Globus pallidus (tissue), 1 donor: Measurements from ENCODE around the gene CDK15.

ENCODE experiments used
- DNase-seq: peaks from one replicate; pipeline ENCODE4 v3.0.0-alpha.2; 2015; ENCODE audit warnings: low spot score

Gene CDK15

DNA sequence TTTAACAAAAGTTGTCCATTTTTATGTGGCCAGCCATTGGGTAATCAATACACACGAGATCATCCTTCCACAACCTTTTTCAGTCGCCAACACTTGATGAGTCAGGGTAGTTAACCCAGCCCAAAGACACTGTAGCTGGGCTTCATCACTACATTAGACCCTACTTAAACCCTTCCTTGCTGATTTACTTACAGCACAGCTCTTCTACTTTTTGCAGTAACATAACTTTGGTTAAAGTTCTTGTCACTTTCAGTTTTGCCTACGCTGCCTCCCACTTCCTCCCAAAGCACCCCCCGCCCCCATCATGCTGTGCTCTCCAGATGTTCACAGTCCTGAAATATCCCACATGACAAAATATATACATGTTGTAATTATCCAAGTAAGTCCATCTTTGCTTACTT lies 103.6 kb downstream of the CDK15 start:
- DNase-seq: no peak

DNA sequence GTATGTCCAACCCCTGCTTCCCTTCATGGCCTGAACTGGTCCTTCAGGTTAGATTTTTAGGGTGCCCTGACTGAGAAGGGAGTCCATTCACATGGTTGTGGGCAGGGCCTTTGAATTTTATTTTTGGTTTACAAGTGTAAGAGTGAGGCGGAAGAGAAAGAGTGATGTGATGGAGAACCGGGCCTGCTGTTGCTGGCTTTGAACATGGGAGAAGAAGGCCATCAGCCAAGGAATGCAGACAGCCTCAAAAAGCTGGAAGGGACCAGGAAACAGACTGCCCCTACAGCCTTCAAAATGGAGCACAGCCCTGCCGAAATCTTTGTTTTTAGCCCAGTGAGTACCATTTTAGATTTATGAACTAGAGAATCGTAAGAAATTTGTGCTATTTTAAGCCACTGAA lies 105.0 kb downstream of the CDK15 start:
- no peak for DNase-seq

DNA sequence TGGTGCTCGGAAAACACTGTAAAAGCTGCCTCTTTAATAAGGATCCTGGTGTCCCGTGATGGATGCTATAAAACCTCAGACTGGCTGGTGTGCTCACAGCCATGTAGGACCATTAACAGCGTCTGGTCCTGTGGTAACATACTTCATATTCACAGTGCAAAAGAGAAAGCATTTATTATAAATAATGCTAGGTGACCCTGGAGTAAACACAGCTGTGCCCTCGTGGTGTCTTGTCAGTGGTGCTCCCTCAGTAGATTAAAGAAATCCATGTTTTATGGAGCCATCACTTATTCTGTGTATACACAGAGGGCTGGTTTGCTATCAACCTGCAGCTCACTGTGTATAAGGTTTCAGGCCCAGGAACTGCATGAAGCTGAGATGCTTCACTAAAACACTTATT lies 106.9 kb downstream of the CDK15 start:
- DNase-seq: no peak

DNA sequence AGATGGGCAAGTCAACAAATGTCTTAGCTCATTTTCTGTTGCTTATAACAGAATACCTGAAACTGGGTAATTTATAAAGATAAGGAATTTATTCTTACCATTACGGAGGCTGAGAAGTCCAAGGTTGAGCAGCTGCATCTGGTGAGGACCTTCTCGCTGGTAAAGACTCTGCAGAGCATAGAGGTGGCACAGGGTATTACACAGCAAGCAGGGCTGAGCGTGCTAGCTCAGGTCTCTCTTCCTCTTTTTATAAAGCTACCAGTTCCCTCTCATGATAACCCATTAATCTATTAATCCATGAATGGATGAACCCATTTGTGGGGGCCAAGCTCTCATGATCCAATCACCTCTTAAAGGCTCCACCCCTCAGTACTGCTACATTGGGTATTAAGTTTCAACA lies 109.1 kb downstream of the CDK15 start:
- DNase-seq: no peak

DNA sequence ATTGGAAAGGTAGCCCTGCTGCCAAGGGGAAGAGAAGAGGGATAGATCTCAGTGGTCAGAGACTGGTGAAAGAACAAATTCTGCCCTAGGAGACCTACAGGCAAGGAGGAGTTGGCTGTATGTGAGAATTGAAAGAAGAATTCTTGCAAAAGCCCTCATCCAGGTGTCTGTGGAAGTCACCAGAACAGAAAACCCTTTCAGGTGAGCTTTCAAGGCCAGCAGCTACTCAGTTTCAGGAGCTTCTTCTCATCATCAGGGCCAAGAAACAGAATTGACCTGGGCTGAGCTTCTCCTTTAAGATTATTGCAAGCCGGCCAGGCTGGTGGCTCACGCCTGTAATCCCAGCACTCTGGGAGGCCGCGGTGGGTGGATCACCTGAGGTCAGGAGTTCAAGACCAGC lies 110.2 kb downstream of the CDK15 start:
- DNase-seq: no peak

DNA sequence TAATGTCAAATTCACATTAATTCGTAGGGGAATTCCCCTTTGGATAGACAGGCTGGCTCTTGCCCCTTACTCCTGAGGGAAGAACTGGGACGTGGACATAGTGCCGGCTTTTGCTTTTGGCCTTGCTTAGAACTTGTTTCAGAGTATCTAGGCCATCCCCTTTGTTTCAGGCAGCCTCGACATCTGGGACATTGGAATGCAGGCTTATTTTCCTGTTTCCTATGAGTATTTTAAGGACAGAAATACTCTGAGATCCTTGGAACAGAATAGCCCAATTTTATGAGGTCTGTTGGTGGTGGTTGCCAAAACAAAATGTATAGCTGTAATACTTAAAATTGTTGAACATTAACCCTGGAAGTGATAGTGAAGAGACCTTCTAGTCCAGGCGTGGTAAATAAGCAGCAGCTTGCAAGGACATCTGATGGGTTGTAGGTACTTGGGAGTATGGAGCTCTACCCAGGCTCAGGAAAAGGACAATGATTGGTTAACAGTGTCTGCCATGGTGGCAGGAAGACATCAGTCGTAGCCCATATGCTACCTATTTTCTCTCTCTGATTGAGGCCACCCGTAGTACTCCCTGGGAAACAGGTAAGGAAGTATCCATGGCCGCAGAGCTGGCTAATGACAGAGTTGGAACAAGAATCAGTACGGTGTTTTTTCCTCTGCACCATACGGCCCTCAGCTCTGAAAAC lies 112.4 kb downstream of the CDK15 start:
- DNase-seq: no peak

DNA sequence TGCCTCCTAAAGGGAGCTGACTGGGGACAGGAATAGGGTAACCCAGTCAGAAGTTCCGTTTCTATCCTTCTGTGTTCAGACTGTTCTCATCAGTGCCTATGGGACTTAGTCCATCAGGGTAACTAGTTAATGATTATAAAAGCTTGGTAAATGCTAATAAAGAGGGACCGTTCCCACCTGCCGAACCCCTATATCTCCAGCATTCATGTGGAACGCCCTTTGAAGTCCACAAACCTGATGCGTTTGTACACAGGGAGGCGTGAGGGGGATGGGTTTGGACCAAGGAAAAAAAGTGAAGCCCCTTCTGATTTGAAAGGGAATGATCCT lies 112.9 kb downstream of the CDK15 start:
- DNase-seq: no peak

DNA sequence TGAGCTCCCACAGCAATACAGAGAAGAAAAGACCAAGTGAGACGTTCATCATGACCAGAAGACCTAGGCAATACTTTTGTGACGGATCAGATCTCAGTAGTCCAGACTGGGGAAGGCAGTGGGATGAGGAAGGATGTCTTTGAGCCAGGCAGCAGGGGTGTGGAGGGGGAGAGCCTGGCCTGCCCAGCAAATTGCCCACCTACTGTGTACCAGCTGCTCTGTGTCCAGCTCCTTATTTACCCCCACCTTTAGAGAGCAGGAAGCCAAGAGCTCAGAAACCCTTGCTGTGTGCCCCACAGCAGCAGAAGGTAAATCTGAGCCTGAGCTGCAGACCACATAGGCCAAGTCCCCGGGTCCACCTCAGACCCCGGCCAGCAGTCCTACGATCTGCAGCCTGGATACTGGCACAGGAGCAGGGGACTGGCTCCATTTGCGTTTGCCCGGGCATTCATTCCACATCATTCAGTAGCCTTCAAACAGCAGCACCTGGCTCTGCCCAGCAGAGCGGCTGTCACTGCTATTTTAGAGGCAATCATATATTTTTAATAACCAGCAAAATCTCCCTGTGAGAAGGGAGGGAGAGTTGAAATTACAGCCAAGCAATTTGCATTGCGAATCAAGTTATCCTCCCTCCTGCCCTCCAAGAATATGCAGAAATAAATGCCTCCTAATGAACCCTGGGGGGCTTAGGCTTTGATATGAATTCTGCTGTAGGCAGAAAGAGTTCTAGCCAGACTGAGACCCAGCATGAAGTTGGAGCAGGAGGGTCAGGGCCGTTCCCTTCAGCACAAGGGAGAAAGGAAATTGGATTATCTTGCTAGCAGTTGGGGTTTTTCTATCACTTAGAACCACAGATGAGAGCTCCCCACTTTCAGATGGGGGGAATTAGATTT lies 117.3 kb downstream of the CDK15 start:
- no peak for DNase-seq

DNA sequence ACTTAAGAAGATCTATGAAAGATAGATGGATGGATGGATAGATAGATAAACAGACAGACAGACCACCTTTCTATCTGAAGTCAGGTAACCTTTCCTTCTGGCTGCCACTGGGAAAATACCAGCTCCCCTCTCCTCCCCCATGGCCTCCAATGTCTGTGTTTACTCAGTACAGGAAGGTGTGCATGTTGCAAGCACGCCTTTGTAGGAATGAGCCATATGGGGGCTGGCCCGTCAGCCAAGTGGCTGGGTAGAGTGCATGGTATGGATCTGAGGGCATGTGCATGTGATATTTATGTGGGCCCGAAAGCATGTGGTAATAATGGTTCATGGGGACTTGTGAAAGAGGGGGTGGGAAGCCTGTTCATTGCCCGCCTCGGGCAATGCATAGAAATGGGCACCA lies 118.1 kb downstream of the CDK15 start:
- no peak for DNase-seq

DNA sequence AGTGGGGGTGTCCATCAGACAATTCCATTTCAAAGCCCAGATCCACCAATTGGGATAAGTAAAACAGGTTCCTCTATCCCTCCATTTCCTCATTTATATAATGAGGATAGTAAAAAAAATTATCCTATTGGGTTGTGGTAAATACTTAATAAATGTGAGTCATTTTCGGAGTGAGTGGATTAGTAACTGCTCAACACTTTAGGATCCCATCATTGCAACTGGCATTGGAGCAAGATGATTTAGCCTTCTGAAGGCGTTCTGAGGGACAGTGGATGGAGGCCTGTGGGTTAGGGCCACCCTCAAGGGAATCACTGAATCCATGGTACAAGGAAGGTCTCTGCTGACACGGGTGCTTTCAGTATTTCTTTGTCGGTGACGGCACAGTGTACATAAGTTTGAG lies 118.7 kb downstream of the CDK15 start:
- DNase-seq: no peak

DNA sequence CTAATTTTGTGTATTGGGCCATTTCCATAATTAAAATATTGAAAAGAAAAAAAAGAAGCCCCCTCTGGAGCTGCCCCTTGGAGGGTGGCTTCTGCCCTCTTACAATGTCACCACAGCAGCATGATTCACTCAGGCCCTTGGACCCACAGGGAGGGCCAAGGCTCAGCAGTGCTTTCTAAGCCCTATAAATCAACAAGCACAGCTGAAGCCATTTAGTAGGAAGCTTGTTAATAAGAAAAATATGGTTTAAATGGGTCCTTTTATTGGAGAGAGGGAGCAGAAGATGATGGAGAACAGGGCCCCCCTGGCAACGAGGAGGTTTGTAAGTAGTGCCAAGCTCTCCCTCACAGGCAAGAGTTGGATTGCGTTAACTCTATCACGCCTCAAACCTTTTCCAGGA lies 119.7 kb downstream of the CDK15 start:
- no peak for DNase-seq

DNA sequence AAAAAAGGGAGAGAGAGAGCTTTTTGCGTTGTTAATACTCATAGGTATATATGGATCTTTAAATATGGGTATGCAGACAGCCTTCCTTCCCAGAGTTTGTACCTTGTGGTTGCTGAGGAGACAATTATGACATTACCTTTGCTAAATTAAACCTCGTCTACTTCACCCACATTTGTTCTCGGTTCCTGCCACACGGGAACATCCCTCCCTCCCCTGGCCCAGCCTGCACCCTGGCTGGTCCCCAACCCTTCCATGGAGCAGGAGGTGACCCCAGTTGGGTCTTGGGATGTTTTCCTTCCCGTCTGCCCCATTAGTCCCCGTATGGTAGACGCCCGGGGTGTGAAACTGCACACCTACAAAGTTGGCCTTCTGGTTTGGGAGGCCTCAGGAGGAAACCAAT lies 122.0 kb downstream of the CDK15 start:
- no peak for DNase-seq

DNA sequence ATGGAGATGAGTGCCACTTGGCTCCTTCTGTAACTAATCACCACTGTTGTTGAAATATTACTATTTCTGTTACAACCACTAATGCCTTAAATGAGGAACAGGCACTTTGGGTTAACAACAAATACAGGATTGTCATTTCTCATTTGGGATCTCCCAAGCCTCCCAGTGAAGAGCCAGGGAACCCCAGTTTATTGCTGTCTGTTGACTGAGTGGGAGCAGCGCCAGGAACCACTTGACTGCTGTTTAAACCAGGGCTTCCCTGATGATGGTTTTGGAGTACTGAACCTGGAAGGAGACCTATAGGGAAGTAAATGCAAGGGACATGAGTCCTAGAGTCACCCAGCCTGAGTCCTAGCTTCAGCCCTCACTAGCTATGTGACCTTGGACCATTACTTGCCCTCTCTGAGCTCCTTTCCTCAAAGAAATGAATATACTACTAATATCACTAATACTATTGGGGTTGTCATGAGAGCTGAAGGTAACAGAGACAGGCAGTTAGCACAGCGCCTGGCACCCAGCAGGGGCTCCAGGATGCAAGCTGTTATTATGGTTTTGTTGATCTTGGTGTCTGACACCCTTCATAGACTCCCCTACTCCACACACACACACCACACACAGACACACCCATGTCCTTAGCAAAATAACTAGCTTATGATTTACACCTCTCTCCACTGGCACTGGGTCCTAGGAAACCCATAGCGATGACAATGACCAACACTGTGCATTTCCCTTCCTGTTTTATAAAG lies 123.1 kb downstream of the CDK15 start:
- no peak for DNase-seq

DNA sequence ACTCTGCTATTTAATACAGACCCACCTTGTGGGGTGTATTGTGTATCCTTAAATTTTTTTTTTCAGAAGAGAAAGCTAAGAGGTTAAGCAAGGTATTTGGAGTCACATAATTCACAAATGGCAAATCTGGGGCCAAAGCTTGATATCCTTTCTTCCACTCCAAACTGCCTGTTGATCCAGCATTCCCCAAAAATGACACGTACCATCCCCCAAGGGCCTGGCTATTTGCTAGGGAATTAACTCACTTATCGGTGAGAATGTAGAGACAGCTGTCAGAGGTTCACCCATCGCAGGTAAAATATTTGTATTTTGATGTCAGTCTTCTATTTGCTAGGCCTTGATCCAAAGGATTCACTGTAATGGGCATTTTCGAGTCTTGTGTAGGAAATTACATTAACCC lies 123.7 kb downstream of the CDK15 start:
- no peak for DNase-seq

DNA sequence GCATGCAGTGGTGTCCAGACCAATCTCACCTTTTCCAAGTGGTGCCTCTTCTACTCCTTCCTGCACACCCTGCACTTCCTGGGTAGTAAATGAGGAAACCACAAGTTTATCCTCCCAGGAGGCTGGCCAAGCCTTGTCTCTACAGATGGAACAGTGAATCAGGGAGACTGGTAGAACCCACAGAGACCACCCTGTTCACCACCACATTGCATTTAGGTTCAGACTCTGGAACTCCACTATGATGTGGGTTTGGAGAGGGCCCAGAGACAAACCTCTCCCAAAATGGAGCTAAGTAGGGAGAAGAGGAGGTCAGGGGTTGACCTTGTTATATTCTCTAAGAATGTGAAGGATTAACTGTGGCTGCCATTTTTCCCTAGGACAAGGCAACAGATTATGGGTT lies 124.5 kb downstream of the CDK15 start:
- no peak for DNase-seq

DNA sequence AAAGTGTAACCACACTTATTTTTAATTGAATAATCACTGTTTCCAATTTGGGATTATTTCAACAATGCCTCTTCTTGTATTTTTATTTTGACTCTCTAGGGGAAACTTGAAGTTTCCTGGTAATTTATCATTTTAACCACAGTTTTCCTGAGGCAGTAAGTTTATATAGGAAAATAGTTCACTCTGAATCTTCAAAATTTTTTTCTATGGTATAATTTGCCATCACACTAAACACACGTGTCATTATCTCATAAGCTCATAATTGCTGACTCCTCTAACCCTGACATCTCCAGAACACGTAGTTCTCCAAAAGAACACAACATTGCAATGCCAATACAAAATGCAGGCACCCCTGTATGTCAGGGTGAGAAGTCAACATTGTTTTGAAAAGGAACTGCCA lies 125.1 kb downstream of the CDK15 start:
- DNase-seq: no peak

DNA sequence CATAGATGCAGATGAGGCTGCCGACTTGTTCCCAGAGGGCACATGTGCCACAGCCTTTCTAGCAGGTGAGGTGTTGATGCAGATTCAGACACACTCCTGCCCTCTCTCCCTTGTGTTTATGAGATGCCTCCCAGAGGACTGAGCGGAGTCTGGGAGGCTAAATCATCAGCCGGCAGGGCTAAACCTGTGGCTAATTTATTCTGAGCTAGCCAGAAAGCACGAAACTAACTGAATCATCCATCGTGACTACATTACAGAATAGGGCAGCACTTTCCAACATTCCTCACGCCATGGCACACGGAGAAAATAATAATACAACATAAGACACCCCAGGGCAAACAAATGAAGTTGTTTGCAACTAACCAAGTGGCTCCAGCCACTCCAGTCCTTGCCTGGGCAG lies 125.6 kb downstream of the CDK15 start:
- DNase-seq: no peak

DNA sequence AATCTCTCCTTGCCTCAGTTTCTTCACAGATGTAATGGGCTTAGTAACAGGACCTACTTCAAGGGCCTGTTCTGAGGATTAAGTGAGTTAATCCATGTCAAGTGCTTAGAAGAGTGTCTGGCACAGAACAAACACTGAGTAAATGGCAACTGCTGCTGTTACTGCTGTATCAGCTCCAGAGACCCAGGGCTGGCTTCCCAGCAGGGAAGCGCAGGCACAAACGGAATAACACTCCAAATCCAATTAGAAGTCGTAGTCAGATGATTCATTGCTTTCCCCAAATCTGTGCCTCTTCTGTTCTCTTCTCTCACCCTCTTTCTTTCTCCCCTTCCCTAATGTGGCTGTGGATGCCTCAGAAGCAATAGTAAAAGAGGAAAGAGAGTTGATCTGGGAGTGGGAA lies 126.2 kb downstream of the CDK15 start:
- no peak for DNase-seq

DNA sequence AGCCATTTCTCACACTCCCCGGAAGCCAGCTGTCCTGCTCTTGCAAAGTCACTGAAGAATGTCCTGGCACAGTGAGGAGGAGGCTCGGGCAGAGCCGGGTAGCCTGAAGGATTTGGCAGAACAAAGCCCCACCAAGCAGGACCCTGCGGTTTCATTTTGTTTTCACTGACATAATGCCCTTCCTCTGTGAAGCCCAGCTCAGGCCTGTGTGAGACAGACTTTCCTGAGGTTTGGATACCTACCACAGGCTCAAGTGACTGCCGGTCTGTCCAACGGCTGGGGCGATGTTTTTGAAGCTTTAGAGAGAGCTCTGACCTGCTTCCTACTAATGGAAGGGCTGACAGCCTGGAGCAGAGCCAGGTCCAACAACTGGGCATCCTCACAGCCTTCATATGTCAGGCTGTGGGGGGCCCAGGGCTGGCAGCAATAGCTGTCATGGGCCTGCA lies 127.5 kb downstream of the CDK15 start:
- DNase-seq: no peak

DNA sequence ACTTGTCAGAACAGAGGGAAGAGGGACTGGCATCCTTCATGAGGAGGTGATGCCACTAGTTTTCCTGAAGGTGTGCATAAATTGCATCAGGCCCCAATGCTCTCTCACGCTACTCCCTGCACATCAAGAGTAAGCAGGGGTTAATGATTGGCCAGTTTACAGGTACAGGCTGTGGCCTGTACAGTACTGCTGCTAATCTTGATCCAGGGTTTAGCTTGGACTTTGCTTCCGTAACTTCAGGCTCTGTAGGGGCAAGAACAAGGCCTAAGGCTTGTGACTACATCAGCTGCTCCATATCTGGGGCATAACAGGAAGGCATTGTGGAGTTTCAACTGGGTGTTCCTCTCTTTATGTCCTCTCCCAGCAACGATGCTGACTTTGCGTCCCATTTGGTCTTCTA lies 130.5 kb downstream of the CDK15 start:
- no peak for DNase-seq

DNA sequence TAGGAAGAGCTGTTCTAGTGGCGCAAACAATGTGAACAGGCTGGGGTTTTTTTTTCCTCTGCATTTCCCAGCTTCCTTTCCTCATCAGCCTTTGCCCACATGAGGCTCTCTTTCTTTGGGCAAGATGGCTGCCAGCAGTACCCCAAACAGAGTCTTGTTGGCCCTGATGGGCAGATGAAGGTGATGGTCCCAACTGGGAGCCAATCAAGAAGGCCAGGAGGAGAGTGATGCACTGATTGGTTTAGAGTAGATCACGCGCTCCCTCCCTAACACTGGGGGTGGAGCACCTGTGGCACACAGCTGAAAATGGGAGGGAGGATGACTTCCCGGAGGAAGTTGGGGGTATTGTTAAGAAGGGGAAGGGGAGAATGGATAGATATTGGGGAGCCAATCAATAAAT lies 131.0 kb downstream of the CDK15 start:
- no peak for DNase-seq

DNA sequence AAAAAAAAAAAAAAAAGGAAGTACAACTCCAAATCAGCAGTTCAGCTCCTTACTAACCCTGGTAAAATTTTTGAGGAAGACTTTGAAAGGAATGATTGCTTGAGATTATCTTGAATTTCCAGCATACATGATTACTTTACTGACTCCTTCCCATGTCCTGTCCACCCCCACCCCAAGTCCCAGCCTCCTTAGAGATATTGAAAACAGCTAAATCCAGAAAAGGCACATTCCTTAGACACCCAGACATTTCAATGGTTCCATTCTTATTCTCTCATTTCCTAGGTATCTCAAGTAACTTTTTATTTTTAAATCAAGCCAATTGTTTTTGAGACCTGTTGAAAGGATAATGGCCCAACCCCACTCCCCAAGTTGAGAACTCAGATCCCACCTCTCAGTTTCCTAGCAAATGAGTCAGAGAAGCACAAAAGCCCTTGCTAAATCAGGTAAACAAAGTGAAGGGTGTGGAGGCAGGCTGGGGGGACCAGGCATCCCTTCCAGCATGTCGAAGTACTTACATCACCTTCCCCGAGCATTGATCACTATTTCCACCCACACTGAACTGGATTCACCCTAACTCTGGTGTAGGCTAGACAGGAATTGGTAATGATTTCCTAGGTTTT lies 131.9 kb downstream of the CDK15 start:
- no peak for DNase-seq

DNA sequence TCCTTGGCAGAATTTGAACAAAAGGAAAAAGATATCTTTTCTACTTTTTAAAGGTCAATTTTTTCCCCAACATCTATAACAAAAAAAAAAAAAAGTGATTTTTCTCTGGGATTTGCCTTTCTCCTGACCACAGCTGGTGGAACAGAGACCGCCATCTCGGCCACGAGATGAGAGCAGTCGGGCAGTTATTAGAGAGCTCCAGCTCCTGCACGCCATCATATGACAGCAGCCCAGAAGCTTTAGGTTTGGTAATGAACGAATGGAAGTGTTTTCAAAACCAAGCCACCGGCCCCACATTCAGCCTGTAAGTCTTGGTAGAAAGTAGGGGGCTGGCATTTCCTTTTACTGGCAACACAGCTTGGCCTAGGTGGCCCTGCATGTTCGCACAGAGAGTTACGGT lies 132.4 kb downstream of the CDK15 start:
- DNase-seq: no peak
